Nephron (organoid): Measurements from ENCODE around the gene ZMIZ1.
A peak's percentile ranks its signal among the peaks of the same experiment; 100 is the strongest.

Experiments
- H3K27ac Mint-ChIP-seq, 3 experiments: 2 replicates each; pipeline ENCODE4 v1.8.0; 2020; ENCODE audit warnings: mixed read lengths in 3 of 3, mild to moderate bottlenecking in 2 of 3, moderate library complexity in 1 of 3
- H3K27me3 Mint-ChIP-seq: 2 replicates; pipeline ENCODE4 v1.8.0; 2021; ENCODE audit warnings: low read depth, mild to moderate bottlenecking, moderate library complexity, mixed read lengths
- H3K36me3 Mint-ChIP-seq: 2 replicates; pipeline ENCODE4 v1.8.0; 2020; ENCODE audit warnings: low read depth, mixed read lengths
- H3K4me1 Mint-ChIP-seq: 2 replicates; pipeline ENCODE4 v1.8.0; 2020; ENCODE audit warnings: mixed read lengths
- H3K4me3 Mint-ChIP-seq, 3 experiments: 2 replicates each; pipeline ENCODE4 v1.8.0; 2020; ENCODE audit warnings: mild to moderate bottlenecking in 3 of 3, mixed read lengths in 3 of 3, moderate library complexity in 2 of 3
- H3K9me3 Mint-ChIP-seq: 2 replicates; pipeline ENCODE4 v1.8.0; 2020; ENCODE audit warnings: mixed read lengths
- TF ChIP-seq, protein P1 (sequence below), 3 experiments: fragments of 200-600 bp; sonication (generic); IDR thresholded peaks; one replicate each; pipeline ENCODE4 v1.5.0; 2021; ENCODE audit warnings: antibody characterized with exemption in 3 of 3; ENCODE audit not compliant: unreplicated experiment in 3 of 3

ZMIZ1 gene

DNA sequence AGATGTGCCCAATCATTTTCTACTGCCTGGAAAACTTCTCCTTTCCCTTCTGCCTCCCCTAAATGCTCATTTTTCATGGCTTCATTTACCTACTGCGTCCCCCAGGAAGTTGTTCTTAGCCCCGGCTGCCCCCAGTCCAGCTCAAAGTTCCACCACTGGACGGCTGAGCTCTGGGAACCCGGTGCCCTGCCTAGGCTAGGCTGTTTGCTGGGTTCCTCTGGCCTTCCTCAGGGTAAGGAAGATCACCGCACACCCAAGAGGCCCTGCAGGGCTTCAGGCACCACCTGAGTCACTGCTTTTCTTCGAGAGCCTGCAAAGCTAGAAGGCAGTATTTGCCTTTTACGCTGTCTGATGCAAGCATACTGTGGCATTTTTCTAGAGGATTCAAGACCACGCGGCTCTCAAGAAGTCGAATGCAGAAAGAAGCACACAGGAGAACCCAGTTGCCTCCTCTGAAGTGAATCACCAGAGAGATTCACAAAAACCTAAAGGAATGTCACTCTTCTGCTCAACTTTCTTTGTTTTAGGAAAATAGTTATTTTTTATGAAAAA is 46.7 kb upstream of the ZMIZ1 start:
- no peaks in the 10 kb centered on the region for H3K36me3 Mint-ChIP-seq
- H3K4me1 Mint-ChIP-seq = peaks cover 34% of the 10 kb centered on the region
- peak overlapping the region in 1 of 3 experiments; percentile 19 for H3K27ac Mint-ChIP-seq
- H3K9me3 Mint-ChIP-seq = peaks cover 3% of the 10 kb centered on the region
- H3K4me3 Mint-ChIP-seq = no peak overlapping the region
- TF ChIP-seq, protein P1, sequence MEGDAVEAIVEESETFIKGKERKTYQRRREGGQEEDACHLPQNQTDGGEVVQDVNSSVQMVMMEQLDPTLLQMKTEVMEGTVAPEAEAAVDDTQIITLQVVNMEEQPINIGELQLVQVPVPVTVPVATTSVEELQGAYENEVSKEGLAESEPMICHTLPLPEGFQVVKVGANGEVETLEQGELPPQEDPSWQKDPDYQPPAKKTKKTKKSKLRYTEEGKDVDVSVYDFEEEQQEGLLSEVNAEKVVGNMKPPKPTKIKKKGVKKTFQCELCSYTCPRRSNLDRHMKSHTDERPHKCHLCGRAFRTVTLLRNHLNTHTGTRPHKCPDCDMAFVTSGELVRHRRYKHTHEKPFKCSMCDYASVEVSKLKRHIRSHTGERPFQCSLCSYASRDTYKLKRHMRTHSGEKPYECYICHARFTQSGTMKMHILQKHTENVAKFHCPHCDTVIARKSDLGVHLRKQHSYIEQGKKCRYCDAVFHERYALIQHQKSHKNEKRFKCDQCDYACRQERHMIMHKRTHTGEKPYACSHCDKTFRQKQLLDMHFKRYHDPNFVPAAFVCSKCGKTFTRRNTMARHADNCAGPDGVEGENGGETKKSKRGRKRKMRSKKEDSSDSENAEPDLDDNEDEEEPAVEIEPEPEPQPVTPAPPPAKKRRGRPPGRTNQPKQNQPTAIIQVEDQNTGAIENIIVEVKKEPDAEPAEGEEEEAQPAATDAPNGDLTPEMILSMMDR (IDR thresholded peaks at IDR 0.05; ENCODE audit: unreplicated experiment in 3 of 3) = no peak
- H3K27me3 Mint-ChIP-seq = peaks cover 11% of the 10 kb centered on the region

DNA sequence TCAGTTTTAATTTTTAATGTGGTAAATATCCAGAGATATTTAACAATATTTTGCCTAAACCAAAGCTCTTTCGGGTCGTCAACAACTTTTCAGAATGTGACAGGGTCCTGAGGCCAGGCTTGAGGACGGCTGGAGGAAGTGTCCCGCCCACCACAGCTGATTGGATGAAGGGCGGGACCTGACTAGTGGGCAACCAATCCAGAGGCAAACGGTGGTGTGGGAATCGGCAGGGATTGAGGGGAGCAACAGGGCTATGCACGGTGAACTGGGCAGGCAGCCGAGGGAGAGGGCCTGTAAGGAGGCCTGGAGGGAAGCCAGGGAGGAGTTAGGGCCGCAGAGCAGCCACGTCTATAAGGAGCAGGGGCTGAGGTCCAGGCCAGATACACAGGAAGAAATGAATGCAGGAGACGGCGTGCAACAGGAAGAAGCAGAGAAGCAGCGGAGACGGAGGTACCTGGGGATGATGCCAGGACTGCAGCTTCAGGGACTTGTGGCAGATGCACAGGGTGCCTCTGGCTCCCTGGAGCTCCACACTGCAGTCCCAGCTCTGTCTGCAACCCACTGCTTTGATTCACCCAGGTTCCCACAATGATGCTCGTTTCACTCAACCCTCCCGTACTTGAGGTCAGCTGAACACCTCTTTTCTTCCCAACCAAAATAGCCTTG is 46.1 kb upstream of the ZMIZ1 start:
- TF ChIP-seq, protein P1 (IDR thresholded peaks at IDR 0.05; ENCODE audit: unreplicated experiment in 3 of 3) = no peak
- Mint-ChIP-seq H3K27me3 (peaks cover 9% of the 10 kb centered on the region), H3K4me1 (peaks cover 34% of the 10 kb centered on the region), H3K36me3 (no peaks in the 10 kb centered on the region), H3K27ac (peak overlapping the region; percentile 55 to 95 (median 73)), H3K4me3 (peak overlapping the region in 1 of 3 experiments; percentile 43), H3K9me3 (peaks cover under 1% of the 10 kb centered on the region)

DNA sequence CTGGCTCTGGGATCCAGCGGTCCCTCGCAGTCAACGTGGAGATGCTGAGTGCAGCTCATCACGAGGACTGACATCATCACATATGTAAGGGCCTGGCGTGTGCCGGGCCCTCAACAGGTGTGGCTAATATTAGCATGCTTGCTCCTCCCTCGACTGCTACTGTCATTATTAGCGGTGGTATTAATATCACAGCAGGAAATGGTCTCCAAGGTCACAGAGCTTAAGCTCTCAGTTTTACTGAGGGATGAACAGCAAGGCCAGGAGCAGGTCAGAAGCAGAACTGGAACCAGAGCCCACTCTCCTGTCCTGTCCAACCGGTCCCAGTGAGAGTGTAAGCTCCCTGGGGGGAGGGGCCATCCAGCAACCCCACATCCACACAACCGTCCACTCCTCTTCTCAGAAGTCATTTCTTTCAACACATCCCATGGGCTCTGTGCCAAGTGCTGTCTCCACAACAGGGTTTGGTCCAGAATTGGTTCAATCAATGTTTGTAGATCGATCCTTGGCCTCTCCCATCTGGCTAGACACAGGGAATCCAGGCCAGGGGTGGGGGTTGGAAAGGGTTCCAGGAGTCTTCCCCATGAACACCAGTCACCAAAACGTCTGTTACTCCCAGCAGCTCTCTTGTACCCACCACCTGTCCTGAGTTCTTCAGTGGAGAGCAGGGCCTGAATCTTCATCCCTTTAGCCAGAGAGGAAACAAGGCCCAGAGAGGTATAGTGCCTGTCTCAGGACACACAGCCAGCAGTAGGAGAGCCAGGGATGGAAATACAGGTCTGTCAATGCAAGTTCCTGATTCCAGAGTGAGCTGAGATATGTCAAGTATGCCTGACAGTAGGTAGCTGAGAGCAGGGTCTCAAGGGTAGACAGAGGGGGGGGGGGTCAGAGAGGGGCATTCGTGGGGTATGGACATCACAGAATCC is 45.3 kb upstream of the ZMIZ1 start:
- TF ChIP-seq, protein P1 (IDR thresholded peaks at IDR 0.05; ENCODE audit: unreplicated experiment in 3 of 3) = no peak
- Mint-ChIP-seq H3K9me3 (no peaks in the 10 kb centered on the region), H3K4me1 (peaks cover 34% of the 10 kb centered on the region), H3K36me3 (no peaks in the 10 kb centered on the region), H3K27ac (peak overlapping the region in 2 of 3 experiments; percentile 73 to 95), H3K27me3 (peaks cover 9% of the 10 kb centered on the region), H3K4me3 (peak overlapping the region in 1 of 3 experiments; percentile 43)

DNA sequence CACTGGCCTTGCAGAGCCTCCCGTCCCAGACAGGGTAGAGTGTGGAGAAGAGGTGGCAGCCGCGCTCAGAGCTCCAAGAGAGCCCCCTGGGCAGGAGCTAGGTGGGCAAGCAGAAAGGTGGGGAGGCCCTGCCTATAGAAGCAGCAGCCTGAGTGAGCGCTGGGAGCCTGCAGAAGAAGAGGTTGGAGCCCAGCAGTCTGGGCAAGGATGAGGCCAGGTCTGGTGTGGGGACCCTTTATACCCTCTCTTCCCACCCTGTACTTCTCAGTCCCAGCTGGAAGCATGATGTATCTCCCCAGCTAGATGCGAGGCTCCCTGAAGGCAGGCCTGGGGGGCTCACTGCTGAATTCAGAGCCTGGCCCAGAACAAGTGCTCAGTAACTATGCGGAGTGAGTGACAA is 44.5 kb upstream of the ZMIZ1 start:
- Mint-ChIP-seq H3K27ac (peak overlapping the region in 1 of 3 experiments; percentile 50), H3K4me3 (no peak overlapping the region), H3K27me3 (peaks cover 11% of the 10 kb centered on the region), H3K9me3 (no peaks in the 10 kb centered on the region), H3K36me3 (no peaks in the 10 kb centered on the region), H3K4me1 (peaks cover 29% of the 10 kb centered on the region)
- TF ChIP-seq, protein P1 (IDR thresholded peaks at IDR 0.05; ENCODE audit: unreplicated experiment in 3 of 3) = no peak

DNA sequence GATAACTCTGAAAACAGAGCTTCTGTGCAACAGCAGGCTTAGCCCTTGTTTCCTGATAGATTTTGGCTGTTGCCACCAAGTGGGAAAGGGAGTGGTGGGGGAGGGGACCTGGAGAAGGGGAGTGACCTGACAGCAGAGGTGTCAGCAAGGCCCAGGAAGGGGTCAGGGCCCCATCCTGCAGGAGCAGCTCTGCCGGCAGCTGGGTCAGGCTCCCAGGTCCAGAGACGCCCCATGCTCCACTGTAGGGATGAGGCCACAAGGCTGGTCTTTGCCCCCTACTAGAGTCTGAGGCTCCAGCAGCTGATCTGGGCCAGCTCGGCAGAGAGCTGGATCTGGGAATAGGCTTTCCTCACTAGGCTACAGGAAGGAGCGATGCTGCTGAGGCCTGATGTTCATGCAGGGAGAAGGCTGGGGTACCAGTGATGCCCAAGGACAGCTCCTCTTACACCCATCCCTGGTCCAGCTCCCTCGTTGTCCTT is 44.0 kb upstream of the ZMIZ1 start:
- H3K9me3 Mint-ChIP-seq = no peaks in the 10 kb centered on the region
- peaks cover 27% of the 10 kb centered on the region for H3K4me1 Mint-ChIP-seq
- H3K27ac Mint-ChIP-seq = peak overlapping the region in 1 of 3 experiments; percentile 50
- no peak overlapping the region for H3K4me3 Mint-ChIP-seq
- peaks cover 12% of the 10 kb centered on the region for H3K27me3 Mint-ChIP-seq
- no peaks in the 10 kb centered on the region for H3K36me3 Mint-ChIP-seq
- TF ChIP-seq, protein P1 (IDR thresholded peaks at IDR 0.05; ENCODE audit: unreplicated experiment in 3 of 3) = no peak
